ENCODE results near the gene CDC42EP4. TPM values are rescaled to one million over a fixed set of nuclear protein-coding genes. Genes with fewer than 3 reads are reported as not detected.

The CDC42EP4 gene
- total RNA-seq, 1 donor from 2014 or later: 104 TPM

- no peak for DNase-seq (ENCODE audit: low spot score in 2 of 2)
- no peaks in the 10 kb centered on the region for H3K9me3 ChIP-seq
- H3K4me1 ChIP-seq: no peaks in the 10 kb centered on the region
- H3K27me3 ChIP-seq: no peaks in the 10 kb centered on the region
- H3K36me3 ChIP-seq: no peaks in the 10 kb centered on the region
- H3K4me3 ChIP-seq: no peak overlapping the region
- TF ChIP-seq CTCF (IDR thresholded peaks at IDR 0.05): no peak
- intact Hi-C loops (cut with DNase I): no loop called here
- H3K27ac ChIP-seq: no peak overlapping the region
Measured at GRCh38 chr17:73323409-73324159, 11.8 kb upstream of the CDC42EP4 start.

- Histone ChIP-seq H3K4me1 (no peaks in the 10 kb centered on the region), H3K9me3 (no peaks in the 10 kb centered on the region), H3K27ac (no peak overlapping the region), H3K27me3 (no peaks in the 10 kb centered on the region), H3K36me3 (no peaks in the 10 kb centered on the region), H3K4me3 (no peak overlapping the region)
- intact Hi-C loops (cut with DNase I): no loop called here
- DNase-seq (ENCODE audit: low spot score in 2 of 2): no peak
- TF ChIP-seq CTCF (IDR thresholded peaks at IDR 0.05): no peak
Measured at GRCh38 chr17:73320601-73321264, 8.9 kb upstream of the CDC42EP4 start.

- Histone ChIP-seq H3K36me3 (no peaks in the 10 kb centered on the region), H3K9me3 (no peaks in the 10 kb centered on the region), H3K4me3 (no peak overlapping the region), H3K4me1 (no peaks in the 10 kb centered on the region), H3K27me3 (no peaks in the 10 kb centered on the region), H3K27ac (no peak overlapping the region)
- no peak for TF ChIP-seq CTCF (IDR thresholded peaks at IDR 0.05)
- no peak for DNase-seq (ENCODE audit: low spot score in 2 of 2)
- intact Hi-C loops (cut with DNase I): loop anchor here (10.0 kb wide), 1 partner anchor 225 kb away; the partner anchor contains the start of gene SLC39A11
Measured at GRCh38 chr17:73319766-73320165, 8.0 kb upstream of the CDC42EP4 start.

GRCh38 chr17:73318836-73319235, 7.0 kb upstream of the CDC42EP4 start:
- H3K36me3 ChIP-seq: no peaks in the 10 kb centered on the region
- intact Hi-C loops (cut with DNase I): loop anchor here (10.0 kb wide), 1 partner anchor 224 kb away; the partner anchor contains the start of gene SLC39A11
- no peaks in the 10 kb centered on the region for H3K9me3 ChIP-seq
- H3K4me1 ChIP-seq: no peaks in the 10 kb centered on the region
- no peak overlapping the region for H3K27ac ChIP-seq
- no peaks in the 10 kb centered on the region for H3K27me3 ChIP-seq
- no peak overlapping the region for H3K4me3 ChIP-seq
- no peak for TF ChIP-seq CTCF (IDR thresholded peaks at IDR 0.05)
- DNase-seq (ENCODE audit: low spot score in 2 of 2): no peak

- no peak for DNase-seq (ENCODE audit: low spot score in 2 of 2)
- no peak for TF ChIP-seq CTCF (IDR thresholded peaks at IDR 0.05)
- no peaks in the 10 kb centered on the region for H3K9me3 ChIP-seq
- H3K4me1 ChIP-seq: no peaks in the 10 kb centered on the region
- H3K36me3 ChIP-seq: no peaks in the 10 kb centered on the region
- H3K27ac ChIP-seq: no peak overlapping the region
- no peak overlapping the region for H3K4me3 ChIP-seq
- no peaks in the 10 kb centered on the region for H3K27me3 ChIP-seq
- intact Hi-C loops (cut with DNase I): loop anchor here (10.0 kb wide), 1 partner anchor 224 kb away; the partner anchor contains the start of gene SLC39A11
Measured at GRCh38 chr17:73318427-73318813, 6.6 kb upstream of the CDC42EP4 start.

Data from ascending aorta (tissue), 2 donors.